ENCODE measurements around the gene LRRC18. TPM values are rescaled to one million over a fixed set of nuclear protein-coding genes. Genes with fewer than 3 reads are reported as not detected.

LRRC18 gene
- polyA plus RNA-seq, 1 experiment = not detected

DNA sequence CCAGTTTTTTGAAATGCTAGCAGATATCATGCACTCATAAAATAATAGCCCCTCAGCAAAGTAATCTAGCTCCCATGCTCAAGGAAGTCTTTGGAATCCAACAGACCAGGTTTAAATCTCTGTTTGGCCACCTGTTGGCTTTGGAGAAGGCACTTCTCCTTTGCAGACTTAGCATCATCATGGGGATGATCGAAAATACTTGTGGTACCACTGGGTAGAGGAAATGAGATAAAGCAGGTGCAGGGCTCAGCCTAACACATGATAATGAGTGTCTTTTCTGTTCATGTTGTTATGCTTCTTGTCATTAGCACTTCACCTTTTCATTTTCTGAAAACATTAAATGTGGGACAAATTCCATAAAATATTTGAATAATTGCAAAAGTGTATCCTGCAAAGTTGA, 67.4 kb downstream of the LRRC18 start:
- POLR2A ChIA-PET = no interaction called here
- no peaks in the 10 kb centered on the region for H3K27me3 ChIP-seq (ENCODE audit: control insufficient read depth, insufficient read depth, low read length)
- H3K36me3 ChIP-seq (ENCODE audit: control insufficient read depth, insufficient read depth, low read length) = no peaks in the 10 kb centered on the region
- H3K4me3 ChIP-seq (ENCODE audit: low read depth, low read length) = no peak overlapping the region
- TF ChIP-seq, protein P1, sequence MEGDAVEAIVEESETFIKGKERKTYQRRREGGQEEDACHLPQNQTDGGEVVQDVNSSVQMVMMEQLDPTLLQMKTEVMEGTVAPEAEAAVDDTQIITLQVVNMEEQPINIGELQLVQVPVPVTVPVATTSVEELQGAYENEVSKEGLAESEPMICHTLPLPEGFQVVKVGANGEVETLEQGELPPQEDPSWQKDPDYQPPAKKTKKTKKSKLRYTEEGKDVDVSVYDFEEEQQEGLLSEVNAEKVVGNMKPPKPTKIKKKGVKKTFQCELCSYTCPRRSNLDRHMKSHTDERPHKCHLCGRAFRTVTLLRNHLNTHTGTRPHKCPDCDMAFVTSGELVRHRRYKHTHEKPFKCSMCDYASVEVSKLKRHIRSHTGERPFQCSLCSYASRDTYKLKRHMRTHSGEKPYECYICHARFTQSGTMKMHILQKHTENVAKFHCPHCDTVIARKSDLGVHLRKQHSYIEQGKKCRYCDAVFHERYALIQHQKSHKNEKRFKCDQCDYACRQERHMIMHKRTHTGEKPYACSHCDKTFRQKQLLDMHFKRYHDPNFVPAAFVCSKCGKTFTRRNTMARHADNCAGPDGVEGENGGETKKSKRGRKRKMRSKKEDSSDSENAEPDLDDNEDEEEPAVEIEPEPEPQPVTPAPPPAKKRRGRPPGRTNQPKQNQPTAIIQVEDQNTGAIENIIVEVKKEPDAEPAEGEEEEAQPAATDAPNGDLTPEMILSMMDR (IDR thresholded peaks at IDR 0.05; ENCODE audit: insufficient read depth, low read depth, low read length) = no peak
- CTCF ChIA-PET = interaction anchor here (1.0 kb wide), 1 partner anchor 9 kb away, joined by 3 read pairs; no protein-coding TSS in a partner anchor
- no peak for DNase-seq (ENCODE audit: low read depth)

Small RNA genes within 50 kb of the gene (small RNA-seq; reads per million reads assigned to genes)
- gene MIR4294 (ENCODE audit: insufficient read length, low read depth, low replicate concordance) = not detected

Other genes with a start within 250 kb of the LRRC18 start
- 2.8 and 4.4 TPM in 2 replicates for gene VSTM4, start 175.7 kb upstream of the LRRC18 start, polyA plus RNA-seq (2011; rRNA removed)
- gene FAM170B, start 194.2 kb upstream of the LRRC18 start, polyA plus RNA-seq (2011; rRNA removed) = not detected in 2 replicates
- gene TMEM273, start 248.6 kb upstream of the LRRC18 start, polyA plus RNA-seq (2011; rRNA removed) = not detected in 2 replicates

Measured in BJ (cell line).